Brain microvascular endothelial cell (primary cell): ENCODE measurements around the gene NAT10.
"Not testable (repeated sequence)": the region's sequence is repeated elsewhere in the genome, so short reads cannot be mapped to it uniquely, and the experiment has no call there.

Experiments
- DNase-seq: peaks from one replicate; pipeline ENCODE4 v3.0.0-alpha.2; 2020
- H3K27ac ChIP-seq: fragments of 250-450 bp; sonication (Bioruptor Pico); 2 replicates; pipeline ENCODE4 v1.5.1; 2020; ENCODE audit warnings: mild to moderate bottlenecking, moderate library complexity
- H3K27me3 ChIP-seq: fragments of 250-450 bp; sonication (Bioruptor Pico); replicated peaks from 2 replicates; pipeline ENCODE4 v1.5.1; 2020; ENCODE audit warnings: mild to moderate bottlenecking
- H3K36me3 ChIP-seq: fragments of 250-450 bp; sonication (Bioruptor Pico); replicated peaks from 2 replicates; pipeline ENCODE4 v1.5.1; 2020; ENCODE audit warnings: mild to moderate bottlenecking
- H3K4me3 ChIP-seq: 2 replicates; pipeline ENCODE4 v1.5.1; 2011; ENCODE audit warnings: low read depth, mild to moderate bottlenecking, control low read depth, low read length, moderate library complexity
- in situ Hi-C: cut with HindIII; loops from 2 replicates; pipeline ENCODE4 v1.10.0; 2017; ENCODE audit warnings: low sequenced_read_pairs, low pct_ligation_motif_present
- TF ChIP-seq, protein P1 (sequence below): IDR thresholded peaks from 2 replicates; pipeline ENCODE4 v1.5.1; 2011; ENCODE audit warnings: low read depth, mild to moderate bottlenecking, moderate library complexity, low read length, control low read depth, inconsistent platforms; ENCODE audit errors: missing control alignments

Gene NAT10

DNA sequence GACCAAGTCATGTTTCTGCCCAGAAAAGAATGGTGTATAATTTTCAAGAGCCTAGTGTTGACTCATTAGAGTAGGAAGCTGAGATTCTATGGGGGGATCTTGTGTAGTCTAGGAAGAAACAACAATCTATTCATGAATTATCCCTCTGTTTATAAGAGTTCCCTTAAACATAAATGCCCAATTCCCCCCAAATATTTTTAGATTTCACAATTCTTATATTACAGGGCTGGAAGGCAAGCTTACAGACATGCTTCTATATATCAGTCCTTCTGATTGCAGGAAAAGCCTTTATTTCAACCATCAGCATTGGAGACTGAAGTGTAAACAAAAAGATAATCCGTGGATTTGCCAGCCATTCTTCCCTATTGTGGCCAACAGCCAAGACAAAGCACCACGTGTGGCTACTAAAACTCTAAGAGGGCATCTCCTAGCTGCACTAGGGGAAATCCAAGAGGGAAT is 71.4 kb downstream of the NAT10 start:
- Histone ChIP-seq H3K27ac (no peak overlapping the region), H3K36me3 (no peaks in the 10 kb centered on the region), H3K4me3 (no peak overlapping the region), H3K27me3 (no peaks in the 10 kb centered on the region)
- no peak for DNase-seq
- in situ Hi-C loops, result loop anchor here (10.0 kb wide), 1 partner anchor 168 kb away; no protein-coding TSS in a partner anchor
- TF ChIP-seq, protein P1, sequence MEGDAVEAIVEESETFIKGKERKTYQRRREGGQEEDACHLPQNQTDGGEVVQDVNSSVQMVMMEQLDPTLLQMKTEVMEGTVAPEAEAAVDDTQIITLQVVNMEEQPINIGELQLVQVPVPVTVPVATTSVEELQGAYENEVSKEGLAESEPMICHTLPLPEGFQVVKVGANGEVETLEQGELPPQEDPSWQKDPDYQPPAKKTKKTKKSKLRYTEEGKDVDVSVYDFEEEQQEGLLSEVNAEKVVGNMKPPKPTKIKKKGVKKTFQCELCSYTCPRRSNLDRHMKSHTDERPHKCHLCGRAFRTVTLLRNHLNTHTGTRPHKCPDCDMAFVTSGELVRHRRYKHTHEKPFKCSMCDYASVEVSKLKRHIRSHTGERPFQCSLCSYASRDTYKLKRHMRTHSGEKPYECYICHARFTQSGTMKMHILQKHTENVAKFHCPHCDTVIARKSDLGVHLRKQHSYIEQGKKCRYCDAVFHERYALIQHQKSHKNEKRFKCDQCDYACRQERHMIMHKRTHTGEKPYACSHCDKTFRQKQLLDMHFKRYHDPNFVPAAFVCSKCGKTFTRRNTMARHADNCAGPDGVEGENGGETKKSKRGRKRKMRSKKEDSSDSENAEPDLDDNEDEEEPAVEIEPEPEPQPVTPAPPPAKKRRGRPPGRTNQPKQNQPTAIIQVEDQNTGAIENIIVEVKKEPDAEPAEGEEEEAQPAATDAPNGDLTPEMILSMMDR, result no peak

DNA sequence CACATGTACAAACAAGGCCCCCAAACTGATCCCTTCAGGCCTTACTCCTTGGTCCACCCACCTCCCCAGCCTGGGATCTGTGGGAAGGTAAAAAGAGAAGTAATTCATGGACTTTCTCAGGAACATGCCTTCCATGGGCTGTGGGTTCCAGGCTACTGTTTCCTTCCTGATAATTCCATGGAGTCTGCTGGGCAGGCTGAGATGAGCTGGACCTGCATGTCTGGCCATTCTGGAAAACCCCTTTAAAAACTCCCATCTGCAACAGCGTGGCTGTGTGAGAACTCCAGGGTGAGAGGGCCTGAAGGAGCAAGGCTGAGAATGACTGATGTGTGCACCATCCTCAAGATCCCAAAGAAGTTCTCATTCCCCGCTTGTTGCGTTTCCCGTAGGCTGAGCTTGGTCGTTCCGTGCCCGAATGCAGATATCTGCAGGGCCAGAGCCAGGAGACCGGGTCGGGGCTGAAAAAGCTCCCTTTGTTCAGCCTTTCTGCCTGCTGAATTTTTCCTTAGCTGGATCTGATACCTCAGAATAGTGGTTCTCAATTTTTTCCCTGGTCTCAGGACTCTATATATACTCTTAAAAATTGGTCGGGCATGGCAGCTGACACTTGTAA is 72.9 kb downstream of the NAT10 start:
- Histone ChIP-seq H3K27me3 (no peaks in the 10 kb centered on the region), H3K4me3 (no peak overlapping the region), H3K36me3 (no peaks in the 10 kb centered on the region), H3K27ac (no peak overlapping the region)
- DNase-seq, result no peak
- TF ChIP-seq, protein P1, result no peak
- in situ Hi-C loops, result loop anchor here (10.0 kb wide), 1 partner anchor 166 kb away; no protein-coding TSS in a partner anchor

DNA sequence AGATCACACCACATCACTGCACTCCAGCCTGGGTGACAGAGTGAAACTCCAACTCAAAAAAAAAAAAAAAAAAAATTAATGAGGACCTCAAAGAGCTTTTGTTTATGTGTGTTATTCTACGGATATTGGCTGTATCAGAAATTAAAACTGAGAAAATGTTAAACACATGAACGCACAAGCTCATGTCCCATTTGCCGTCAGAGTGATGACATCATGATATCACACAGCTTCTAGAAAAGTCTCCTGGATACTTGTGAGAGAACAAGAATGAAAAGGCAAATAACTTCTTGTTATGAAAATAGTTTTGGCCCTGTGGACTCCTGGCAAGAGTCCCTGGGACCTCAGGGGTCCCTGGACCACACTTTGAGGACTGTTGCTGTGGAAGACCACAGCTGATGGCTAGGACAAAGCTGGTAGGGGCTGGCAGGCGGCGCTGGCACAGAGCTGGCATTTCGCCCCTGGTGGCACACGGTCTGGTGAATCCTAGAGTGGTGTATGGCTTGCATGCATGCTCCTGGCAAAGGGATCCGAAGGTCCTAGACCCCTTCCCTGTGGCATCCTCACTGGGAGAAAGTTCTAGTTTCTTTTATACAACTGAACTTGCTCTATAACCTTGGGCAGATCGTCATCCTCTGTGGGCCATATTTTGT is 73.7 kb downstream of the NAT10 start:
- in situ Hi-C loops, result loop anchor here (10.0 kb wide), 1 partner anchor 166 kb away; no protein-coding TSS in a partner anchor
- H3K4me3 ChIP-seq, result no peak overlapping the region

DNA sequence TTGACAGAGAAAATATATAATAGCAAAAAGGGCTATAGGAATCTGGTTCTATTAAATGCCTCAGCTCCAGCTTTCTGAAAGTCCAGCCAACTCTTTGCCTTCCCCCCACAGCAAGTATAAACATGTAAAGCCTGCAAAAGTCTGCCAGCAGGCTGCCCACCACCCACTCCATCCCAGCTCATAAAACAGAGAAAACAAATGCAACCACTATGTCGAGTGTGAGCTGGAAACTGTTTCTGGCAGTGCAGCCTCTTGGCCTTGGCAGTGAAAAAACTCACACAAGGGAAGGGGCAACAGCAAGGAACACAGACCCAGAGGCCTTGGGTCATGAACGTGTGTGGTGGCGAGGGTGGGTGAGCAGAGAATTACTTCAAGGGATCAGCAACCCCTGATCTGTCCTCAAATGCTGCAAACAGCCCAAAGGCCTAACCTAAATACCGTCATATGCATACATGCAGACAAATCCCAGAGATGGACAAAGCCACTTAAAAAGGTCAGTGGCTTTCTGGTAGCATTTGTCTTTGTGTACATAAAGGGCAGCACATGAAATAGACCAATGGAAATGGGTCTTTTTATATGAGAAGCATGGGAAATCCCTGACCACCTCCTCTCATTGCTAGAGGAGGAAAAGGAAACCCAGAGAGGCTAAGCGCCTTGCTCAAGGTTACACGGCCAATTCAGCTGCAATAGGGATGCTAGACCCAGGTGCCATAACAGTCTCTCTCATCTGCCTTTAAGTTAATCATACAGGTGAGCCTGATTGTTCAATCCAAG is 74.8 kb downstream of the NAT10 start:
- Histone ChIP-seq H3K27me3 (no peaks in the 10 kb centered on the region), H3K27ac (no peak overlapping the region), H3K4me3 (no peak overlapping the region), H3K36me3 (no peaks in the 10 kb centered on the region)
- no peak for DNase-seq
- TF ChIP-seq, protein P1, result no peak
- in situ Hi-C loops, result no loop called here

More for the DNA sequence above, 73.7 kb downstream of the NAT10 start:
- TF ChIP-seq, protein P1, result no peak
- no peaks in the 10 kb centered on the region for H3K27me3 ChIP-seq
- DNase-seq, result no peak
- H3K36me3 ChIP-seq, result no peaks in the 10 kb centered on the region
- no peak overlapping the region for H3K27ac ChIP-seq

DNA sequence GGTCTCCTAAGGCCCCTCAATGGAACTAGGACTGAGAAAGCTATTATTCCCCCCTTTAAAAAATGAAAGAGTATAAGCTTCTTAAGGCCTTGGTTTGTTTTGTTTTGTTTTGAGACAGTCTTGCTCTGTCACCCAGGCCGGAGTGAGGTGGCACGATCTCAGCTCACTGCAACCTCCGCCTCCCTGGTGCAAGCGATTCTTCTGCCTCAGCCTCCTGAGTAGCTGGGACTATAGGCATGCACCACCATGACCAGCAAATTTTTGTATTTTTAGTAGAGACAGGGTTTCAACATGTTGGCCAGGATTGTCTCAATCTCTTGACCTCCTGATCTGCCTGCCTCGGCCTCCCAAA is 75.4 kb downstream of the NAT10 start:
- DNase-seq, in situ Hi-C loops, H3K4me3 ChIP-seq, H3K27me3 ChIP-seq, H3K27ac ChIP-seq, H3K36me3 ChIP-seq: not testable (repeated sequence)

DNA sequence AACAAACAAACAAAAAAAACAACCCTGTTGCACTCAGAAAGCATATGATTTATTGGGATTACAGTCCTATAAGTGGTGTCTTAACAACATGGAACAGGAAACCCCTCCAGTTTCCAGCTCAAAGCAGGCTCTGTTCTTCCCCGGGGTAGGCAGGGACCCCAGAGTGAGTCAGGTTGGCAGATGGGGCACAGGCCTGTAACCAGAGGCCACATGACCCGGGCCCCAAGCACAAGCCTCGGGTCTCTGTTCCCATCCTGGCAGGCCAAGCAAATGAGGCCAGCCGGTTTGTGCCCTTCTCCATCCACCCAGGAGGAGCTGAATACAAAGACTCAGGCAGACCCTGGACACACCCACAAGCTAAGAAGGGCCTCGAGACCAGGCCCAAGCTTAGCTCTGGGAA is 75.8 kb downstream of the NAT10 start:
- no peak overlapping the region for H3K27ac ChIP-seq
- no peaks in the 10 kb centered on the region for H3K27me3 ChIP-seq
- TF ChIP-seq, protein P1, result no peak
- no peaks in the 10 kb centered on the region for H3K36me3 ChIP-seq
- in situ Hi-C loops, result no loop called here
- DNase-seq, result no peak
- no peak overlapping the region for H3K4me3 ChIP-seq
